Colonic mucosa (tissue), 4 donors: ENCODE results near the gene CAMKK2. TPM values are rescaled to one million over a fixed set of nuclear protein-coding genes. Genes with fewer than 3 reads are reported as not detected.

Experiments used
- DNase-seq: peaks from one replicate; pipeline ENCODE4 v3.0.0-alpha.2; 2020
- H3K27ac ChIP-seq: fragments of 200-600 bp; one replicate; pipeline ENCODE4 v1.8.0; 2021
- H3K27me3 ChIP-seq: fragments of 200-600 bp; one replicate; pipeline ENCODE4 v1.8.0; 2021
- H3K36me3 ChIP-seq: fragments of 200-600 bp; one replicate; pipeline ENCODE4 v1.8.0; 2021
- H3K4me1 ChIP-seq: fragments of 200-600 bp; one replicate; pipeline ENCODE4 v1.8.0; 2021; ENCODE audit warnings: mild to moderate bottlenecking
- H3K4me3 ChIP-seq: fragments of 200-600 bp; one replicate; pipeline ENCODE4 v1.8.0; 2021
- H3K9ac ChIP-seq, 2 donors: one replicate each; pipeline ENCODE4 v1.7.0; 2013; ENCODE audit warnings: control low read depth in 2 of 2, low read depth in 2 of 2, low read length in 2 of 2
- H3K9me3 ChIP-seq: fragments of 200-600 bp; one replicate; pipeline ENCODE4 v1.8.0; 2021
- CTCF ChIP-seq: fragments of 200-600 bp; IDR thresholded peaks from one replicate; pipeline ENCODE4 v1.8.0; 2022; ENCODE audit warnings: antibody characterized with exemption, mild to moderate bottlenecking
- intact Hi-C: fragments of 100-400 bp; cut with DNase I; formaldehyde crosslinking; loops from one replicate; pipeline ENCODE4 v1.14.1; 2022
- total RNA-seq, 2 donors: library from RNA; stranded (reverse); fragmentation: NEBNext Ultra II Directional in 1 of 2; extraction: Animal tissue kit (Norgen Biotek cat#: 25700) in 1 of 2; gene quantifications; one replicate each; pipeline ENCODE4 v1.2.1, GENCODE V29; 2021
- donor health status: healthy.
- donor health status: DM: no; HTN: no; CAD: no.
- donor health status: DM: no; HTN: no; CAD: no.

CAMKK2 gene
- total RNA-seq, 2 donors from 2014 or later: 34.3 to 44.0 TPM

GRCh38 chr12:121252712-121253345 is 43.7 kb downstream of the CAMKK2 start:
- Histone ChIP-seq H3K4me1 (no peaks in the 10 kb centered on the region), H3K9me3 (no peaks in the 10 kb centered on the region), H3K4me3 (no peak overlapping the region), H3K27ac (no peak overlapping the region), H3K9ac (no peak overlapping the region), H3K36me3 (peaks cover 13% of the 10 kb centered on the region), H3K27me3 (no peaks in the 10 kb centered on the region)
- intact Hi-C loops: no loop called here
- TF ChIP-seq CTCF: no peak
- no peak for DNase-seq

GRCh38 chr12:121251838-121252237 is 44.7 kb downstream of the CAMKK2 start:
- Histone ChIP-seq H3K4me3 (no peak overlapping the region), H3K4me1 (no peaks in the 10 kb centered on the region), H3K9ac (no peak overlapping the region), H3K9me3 (no peaks in the 10 kb centered on the region), H3K36me3 (peaks cover 13% of the 10 kb centered on the region), H3K27me3 (no peaks in the 10 kb centered on the region), H3K27ac (no peak overlapping the region)
- intact Hi-C loops: no loop called here
- no peak for TF ChIP-seq CTCF
- no peak for DNase-seq

- H3K9me3 ChIP-seq: no peaks in the 10 kb centered on the region
- H3K27ac ChIP-seq: no peak overlapping the region
- H3K9ac ChIP-seq: no peak overlapping the region
- no peaks in the 10 kb centered on the region for H3K4me1 ChIP-seq
- TF ChIP-seq CTCF: no peak
- H3K4me3 ChIP-seq: no peak overlapping the region
- intact Hi-C loops: no loop called here
- no peaks in the 10 kb centered on the region for H3K27me3 ChIP-seq
- DNase-seq: no peak
- H3K36me3 ChIP-seq: peaks cover 13% of the 10 kb centered on the region
Observed at GRCh38 chr12:121250359-121250758, 46.1 kb downstream of the CAMKK2 start.

- intact Hi-C loops: no loop called here
- no peak overlapping the region for H3K27ac ChIP-seq
- peaks cover 13% of the 10 kb centered on the region for H3K36me3 ChIP-seq
- no peak for TF ChIP-seq CTCF
- H3K9me3 ChIP-seq: no peaks in the 10 kb centered on the region
- H3K9ac ChIP-seq: no peak overlapping the region
- no peak overlapping the region for H3K4me3 ChIP-seq
- no peak for DNase-seq
- H3K4me1 ChIP-seq: no peaks in the 10 kb centered on the region
- no peaks in the 10 kb centered on the region for H3K27me3 ChIP-seq
Observed at GRCh38 chr12:121248622-121249021, 47.9 kb downstream of the CAMKK2 start.

GRCh38 chr12:121246893-121247557 is 49.5 kb downstream of the CAMKK2 start:
- Histone ChIP-seq H3K9ac (no peak overlapping the region), H3K4me1 (no peaks in the 10 kb centered on the region), H3K36me3 (peaks cover 7% of the 10 kb centered on the region), H3K27ac (no peak overlapping the region), H3K4me3 (no peak overlapping the region), H3K9me3 (no peaks in the 10 kb centered on the region), H3K27me3 (no peaks in the 10 kb centered on the region)
- no peak for TF ChIP-seq CTCF
- peak; percentile 82 for DNase-seq
- intact Hi-C loops: no loop called here
